ENCODE measurements around the gene RTL5. TPM values are rescaled to one million over a fixed set of nuclear protein-coding genes. Genes with fewer than 3 reads are reported as not detected.

RTL5 gene
- total and polyA plus RNA-seq, 4 donors = 0.32 to 1.9 (median 0.96) TPM

DNA sequence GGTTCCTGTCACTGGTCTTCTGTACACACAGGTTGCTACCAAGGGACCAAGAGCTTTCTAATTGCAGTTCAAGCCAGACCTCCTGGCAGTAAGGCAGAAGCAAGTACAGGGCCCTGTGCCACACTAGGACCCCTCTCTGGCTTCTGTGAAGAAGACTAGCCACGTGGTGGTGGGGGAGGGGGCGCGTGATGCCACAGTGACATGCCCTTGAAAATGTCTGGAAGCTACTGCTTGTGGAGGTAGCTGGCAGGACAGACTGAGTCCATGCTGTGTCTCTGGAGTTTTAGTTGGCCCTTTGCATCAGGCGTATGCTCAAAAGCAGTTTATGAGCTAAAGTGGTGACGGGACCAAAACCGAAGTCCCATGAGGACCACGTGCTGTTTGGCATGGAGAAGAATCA, 50.9 kb downstream of the RTL5 start:
- TF ChIP-seq EGR1 (IDR thresholded peaks at IDR 0.05; ENCODE audit: low read depth in 2 of 2) = no peak
- TF ChIP-seq HNF4A (conservative IDR thresholded peaks at IDR 0.05) = no peak
- no peak for TF ChIP-seq HNF4G (IDR thresholded peaks at IDR 0.05)
- TF ChIP-seq CTCF (IDR thresholded peaks at IDR 0.05; ENCODE audit: low read depth, low read length, missing input control) = no peak
- TF ChIP-seq, protein P1, sequence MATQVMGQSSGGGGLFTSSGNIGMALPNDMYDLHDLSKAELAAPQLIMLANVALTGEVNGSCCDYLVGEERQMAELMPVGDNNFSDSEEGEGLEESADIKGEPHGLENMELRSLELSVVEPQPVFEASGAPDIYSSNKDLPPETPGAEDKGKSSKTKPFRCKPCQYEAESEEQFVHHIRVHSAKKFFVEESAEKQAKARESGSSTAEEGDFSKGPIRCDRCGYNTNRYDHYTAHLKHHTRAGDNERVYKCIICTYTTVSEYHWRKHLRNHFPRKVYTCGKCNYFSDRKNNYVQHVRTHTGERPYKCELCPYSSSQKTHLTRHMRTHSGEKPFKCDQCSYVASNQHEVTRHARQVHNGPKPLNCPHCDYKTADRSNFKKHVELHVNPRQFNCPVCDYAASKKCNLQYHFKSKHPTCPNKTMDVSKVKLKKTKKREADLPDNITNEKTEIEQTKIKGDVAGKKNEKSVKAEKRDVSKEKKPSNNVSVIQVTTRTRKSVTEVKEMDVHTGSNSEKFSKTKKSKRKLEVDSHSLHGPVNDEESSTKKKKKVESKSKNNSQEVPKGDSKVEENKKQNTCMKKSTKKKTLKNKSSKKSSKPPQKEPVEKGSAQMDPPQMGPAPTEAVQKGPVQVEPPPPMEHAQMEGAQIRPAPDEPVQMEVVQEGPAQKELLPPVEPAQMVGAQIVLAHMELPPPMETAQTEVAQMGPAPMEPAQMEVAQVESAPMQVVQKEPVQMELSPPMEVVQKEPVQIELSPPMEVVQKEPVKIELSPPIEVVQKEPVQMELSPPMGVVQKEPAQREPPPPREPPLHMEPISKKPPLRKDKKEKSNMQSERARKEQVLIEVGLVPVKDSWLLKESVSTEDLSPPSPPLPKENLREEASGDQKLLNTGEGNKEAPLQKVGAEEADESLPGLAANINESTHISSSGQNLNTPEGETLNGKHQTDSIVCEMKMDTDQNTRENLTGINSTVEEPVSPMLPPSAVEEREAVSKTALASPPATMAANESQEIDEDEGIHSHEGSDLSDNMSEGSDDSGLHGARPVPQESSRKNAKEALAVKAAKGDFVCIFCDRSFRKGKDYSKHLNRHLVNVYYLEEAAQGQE (IDR thresholded peaks at IDR 0.05) = no peak
- no peak for TF ChIP-seq NR2F2 (IDR thresholded peaks at IDR 0.05)
- TF ChIP-seq TAF1 (conservative IDR thresholded peaks at IDR 0.05) = no peak
- no peak for TF ChIP-seq RAD21 (IDR thresholded peaks at IDR 0.05)
- no peak for TF ChIP-seq ATF3 (IDR thresholded peaks at IDR 0.05)
- TF ChIP-seq GABPA (IDR thresholded peaks at IDR 0.05 in 1 of 2, conservative IDR thresholded peaks at IDR 0.05 in 1 of 2) = no peak
- no peak for TF ChIP-seq FOXA1 (IDR thresholded peaks at IDR 0.05)
- TF ChIP-seq JUND (IDR thresholded peaks at IDR 0.05) = no peak
- TF ChIP-seq, protein P2, sequence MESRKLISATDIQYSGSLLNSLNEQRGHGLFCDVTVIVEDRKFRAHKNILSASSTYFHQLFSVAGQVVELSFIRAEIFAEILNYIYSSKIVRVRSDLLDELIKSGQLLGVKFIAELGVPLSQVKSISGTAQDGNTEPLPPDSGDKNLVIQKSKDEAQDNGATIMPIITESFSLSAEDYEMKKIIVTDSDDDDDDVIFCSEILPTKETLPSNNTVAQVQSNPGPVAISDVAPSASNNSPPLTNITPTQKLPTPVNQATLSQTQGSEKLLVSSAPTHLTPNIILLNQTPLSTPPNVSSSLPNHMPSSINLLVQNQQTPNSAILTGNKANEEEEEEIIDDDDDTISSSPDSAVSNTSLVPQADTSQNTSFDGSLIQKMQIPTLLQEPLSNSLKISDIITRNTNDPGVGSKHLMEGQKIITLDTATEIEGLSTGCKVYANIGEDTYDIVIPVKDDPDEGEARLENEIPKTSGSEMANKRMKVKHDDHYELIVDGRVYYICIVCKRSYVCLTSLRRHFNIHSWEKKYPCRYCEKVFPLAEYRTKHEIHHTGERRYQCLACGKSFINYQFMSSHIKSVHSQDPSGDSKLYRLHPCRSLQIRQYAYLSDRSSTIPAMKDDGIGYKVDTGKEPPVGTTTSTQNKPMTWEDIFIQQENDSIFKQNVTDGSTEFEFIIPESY (IDR thresholded peaks at IDR 0.05) = no peak
- no peak overlapping the region for H3K27ac ChIP-seq (ENCODE audit: low read depth in 1 of 2, low read length in 2 of 2)
- H3K36me3 ChIP-seq (ENCODE audit: control insufficient read depth in 4 of 4, insufficient read depth in 3 of 4, low read depth in 1 of 4, low read length in 3 of 4) = no peaks in the 10 kb centered on the region
- 86% methylated on average over 7 of the region's 7 CpGs for WGBS
- H3K9ac ChIP-seq (ENCODE audit: low read depth in 1 of 2, low read length in 2 of 2) = no peak overlapping the region
- no peaks in the 10 kb centered on the region for H3K9me3 ChIP-seq (ENCODE audit: control insufficient read depth in 4 of 4, low read length in 3 of 4)
- peaks cover 0 to 2% (median 0%) of the 10 kb centered on the region in 4 donors for H3K4me1 ChIP-seq (ENCODE audit: control insufficient read depth in 4 of 4, insufficient read depth in 4 of 4, low read length in 3 of 4)
- no peak overlapping the region for H3K4me3 ChIP-seq (ENCODE audit: low read depth in 1 of 3, low read length in 3 of 3)
- no peak for DNase-seq (ENCODE audit: low spot score)
- no peaks in the 10 kb centered on the region for H3K27me3 ChIP-seq (ENCODE audit: control insufficient read depth in 4 of 4, insufficient read depth in 4 of 4, low read length in 3 of 4)

DNA sequence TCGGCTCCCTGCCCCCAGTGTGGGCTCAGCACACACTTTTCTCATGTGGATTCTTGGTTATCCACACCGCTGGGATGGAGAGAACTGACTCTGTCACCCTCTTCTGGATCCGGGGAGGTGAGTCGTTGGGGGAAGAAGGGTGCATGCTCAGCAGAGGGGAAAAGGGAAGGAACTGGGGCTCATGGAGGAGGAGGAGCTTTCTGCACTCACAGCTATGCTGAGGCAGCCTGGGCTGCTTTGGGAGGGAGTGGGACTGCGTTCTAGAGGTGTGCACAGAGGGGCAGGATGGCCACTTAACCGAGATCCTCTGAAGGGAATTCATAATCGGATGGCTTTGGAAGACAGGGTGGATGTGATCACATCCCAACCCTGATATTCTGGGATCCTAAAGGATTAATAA, 51.6 kb downstream of the RTL5 start:
- no peaks in the 10 kb centered on the region for H3K36me3 ChIP-seq (ENCODE audit: control insufficient read depth in 4 of 4, insufficient read depth in 3 of 4, low read depth in 1 of 4, low read length in 3 of 4)
- DNase-seq (ENCODE audit: low spot score) = no peak
- 73% methylated on average over 7 of the region's 7 CpGs for WGBS
- no peak overlapping the region for H3K4me3 ChIP-seq (ENCODE audit: low read depth in 1 of 3, low read length in 3 of 3)
- H3K9me3 ChIP-seq (ENCODE audit: control insufficient read depth in 4 of 4, low read length in 3 of 4) = no peaks in the 10 kb centered on the region
- H3K27ac ChIP-seq (ENCODE audit: low read depth in 1 of 2, low read length in 2 of 2) = peak overlapping the region in 1 of 2 donors; percentile 42
- TF ChIP-seq TAF1 (conservative IDR thresholded peaks at IDR 0.05) = no peak
- TF ChIP-seq CTCF (IDR thresholded peaks at IDR 0.05; ENCODE audit: low read depth, low read length, missing input control) = no peak
- TF ChIP-seq, protein P3, sequence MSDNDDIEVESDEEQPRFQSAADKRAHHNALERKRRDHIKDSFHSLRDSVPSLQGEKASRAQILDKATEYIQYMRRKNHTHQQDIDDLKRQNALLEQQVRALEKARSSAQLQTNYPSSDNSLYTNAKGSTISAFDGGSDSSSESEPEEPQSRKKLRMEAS (IDR thresholded peaks at IDR 0.05) = no peak
- no peak for TF ChIP-seq EGR1 (IDR thresholded peaks at IDR 0.05; ENCODE audit: low read depth in 2 of 2)
- no peak overlapping the region for H3K9ac ChIP-seq (ENCODE audit: low read depth in 1 of 2, low read length in 2 of 2)
- no peaks in the 10 kb centered on the region for H3K27me3 ChIP-seq (ENCODE audit: control insufficient read depth in 4 of 4, insufficient read depth in 4 of 4, low read length in 3 of 4)
- peaks cover 0 to 2% (median 0%) of the 10 kb centered on the region in 4 donors for H3K4me1 ChIP-seq (ENCODE audit: control insufficient read depth in 4 of 4, insufficient read depth in 4 of 4, low read length in 3 of 4)
